Measurements from ENCODE around the gene ZC3HAV1L.

The ZC3HAV1L gene

DNA sequence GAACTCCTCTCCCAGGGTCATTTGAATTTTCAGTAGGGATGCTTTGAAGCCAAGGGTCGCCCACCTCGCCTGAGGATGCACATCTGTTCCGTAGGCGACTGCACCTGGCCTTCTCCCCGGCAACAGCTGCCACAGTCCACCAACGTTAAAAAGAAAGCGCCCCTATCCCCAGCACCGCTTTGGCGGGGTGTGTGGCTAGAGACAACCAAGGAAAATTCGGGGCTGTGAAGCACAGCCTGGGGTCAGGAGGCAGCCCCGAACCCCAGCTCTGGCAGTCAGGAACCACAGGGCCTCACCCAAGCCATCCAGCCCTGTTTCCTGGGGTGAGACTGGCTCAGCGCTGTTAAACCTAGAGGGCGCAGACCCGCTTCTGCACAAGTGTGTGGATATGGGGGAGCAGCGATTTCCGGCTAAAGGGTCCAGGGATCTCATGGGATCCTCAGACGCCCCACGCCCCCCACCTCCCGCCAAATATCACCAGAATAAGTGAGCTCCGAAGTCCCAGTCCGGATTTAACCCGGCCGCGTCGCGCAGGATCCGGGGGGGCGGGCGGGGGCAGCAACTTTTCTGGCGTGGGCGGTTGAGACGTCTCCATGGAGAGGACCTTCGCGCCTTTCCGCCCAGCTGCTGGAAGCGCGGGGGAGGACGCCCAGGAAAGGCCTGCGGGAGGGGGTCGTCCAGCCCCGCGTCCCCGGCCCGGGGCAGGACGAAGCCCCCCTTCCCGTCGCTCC lies 822 bp downstream of the ZC3HAV1L start:
- Histone ChIP-seq H2BK12ac (ENCODE audit: low read length) (no peak overlapping the region), H3K27me3 (ENCODE audit: control insufficient read depth in 3 of 3, insufficient read depth in 3 of 3, low read depth in 1 of 3, low read length in 3 of 3) (peaks cover 0 to 43% (median 0%) of the 10 kb centered on the region in 3 experiments), H2AK5ac (ENCODE audit: low read depth, low read length) (peak overlapping the region; percentile 77), H2BK5ac (ENCODE audit: low read length) (peak overlapping the region; percentile 88), H2AFZ (ENCODE audit: low read length) (peak overlapping the region; percentile 85), H3K23ac (ENCODE audit: low read depth, low read length, poor library complexity) (peak overlapping the region; percentile 99), H4K8ac (ENCODE audit: low read depth, low read length) (peak overlapping the region; percentile 100), H3K36me3 (replicated peaks in 1 of 2; ENCODE audit: control insufficient read depth in 2 of 2, insufficient read depth in 2 of 2, low read length in 2 of 2) (peaks cover 0 to 4% of the 10 kb centered on the region in 2 donors), H3K9me3 (replicated peaks in 1 of 2; ENCODE audit: control insufficient read depth in 2 of 2, insufficient read depth in 1 of 2, low read depth in 1 of 2, low read length in 2 of 2) (peaks cover 0 to 12% of the 10 kb centered on the region in 2 donors), H3K27ac (replicated peaks; ENCODE audit: low read length) (no peak overlapping the region), H4K91ac (ENCODE audit: low read depth, low read length, poor library complexity) (peak overlapping the region; percentile 82), H3K4ac (ENCODE audit: low read length) (peak overlapping the region; percentile 68), H3K79me1 (ENCODE audit: low read depth, low read length) (peaks cover 7% of the 10 kb centered on the region), H3K9ac (ENCODE audit: low read depth, low read length, poor library complexity) (peak overlapping the region; percentile 98), H3K4me2 (ENCODE audit: insufficient read depth, low read length, poor library complexity, severe bottlenecking) (peak overlapping the region; percentile 90), H3K4me3 (ENCODE audit: low read length in 2 of 2) (peak overlapping the region in 1 of 2 donors; percentile 88), H2BK15ac (ENCODE audit: low read length) (peak overlapping the region; percentile 93), H3K4me1 (ENCODE audit: control insufficient read depth in 2 of 2, insufficient read depth in 1 of 2, low read depth in 1 of 2, low read length in 2 of 2) (no peaks in the 10 kb centered on the region), H2BK120ac (ENCODE audit: low read depth, low read length) (no peak overlapping the region), H3K14ac (ENCODE audit: low read length) (peak overlapping the region; percentile 98), H3K18ac (ENCODE audit: low read length) (peak overlapping the region; percentile 99)
- no peak for DNase-seq (ENCODE audit: low spot score)
- WGBS, 2 donors (ENCODE audit: extremely low coverage in 2 of 2, insufficient read length in 2 of 2, insufficient replicate concordance in 1 of 2), result no CpG with 5 or more reads among the region's 47 CpGs

DNA sequence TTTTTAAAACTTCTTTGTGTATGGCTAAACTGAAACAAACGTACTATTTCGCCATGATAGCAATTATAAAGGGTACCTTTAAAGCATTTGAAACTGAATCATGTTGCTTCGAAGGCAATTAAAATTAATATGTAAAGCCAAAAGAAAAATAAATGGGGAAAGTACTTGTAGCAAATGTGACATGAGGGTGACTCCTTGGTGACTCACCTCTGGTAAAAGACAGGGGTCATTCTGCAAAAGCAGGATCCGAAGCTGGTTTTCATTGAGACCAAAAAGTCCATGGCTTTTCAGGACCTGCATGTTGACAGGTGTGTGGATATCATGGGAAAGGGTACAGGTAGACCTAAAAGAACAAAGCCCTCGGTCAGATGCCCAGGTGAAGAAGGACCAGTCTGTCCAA lies 1.5 kb downstream of the ZC3HAV1L start:
- Histone ChIP-seq H3K27me3 (ENCODE audit: control insufficient read depth in 3 of 3, insufficient read depth in 3 of 3, low read depth in 1 of 3, low read length in 3 of 3) (peaks cover 0 to 43% (median 0%) of the 10 kb centered on the region in 3 experiments), H2AK5ac (ENCODE audit: low read depth, low read length) (no peak overlapping the region), H3K36me3 (replicated peaks in 1 of 2; ENCODE audit: control insufficient read depth in 2 of 2, insufficient read depth in 2 of 2, low read length in 2 of 2) (peaks cover 0 to 4% of the 10 kb centered on the region in 2 donors), H4K8ac (ENCODE audit: low read depth, low read length) (no peak overlapping the region), H3K27ac (replicated peaks; ENCODE audit: low read length) (no peak overlapping the region), H3K23ac (ENCODE audit: low read depth, low read length, poor library complexity) (no peak overlapping the region), H3K4me2 (ENCODE audit: insufficient read depth, low read length, poor library complexity, severe bottlenecking) (no peak overlapping the region), H2BK12ac (ENCODE audit: low read length) (no peak overlapping the region), H3K14ac (ENCODE audit: low read length) (no peak overlapping the region), H2BK5ac (ENCODE audit: low read length) (no peak overlapping the region), H3K4me1 (ENCODE audit: control insufficient read depth in 2 of 2, insufficient read depth in 1 of 2, low read depth in 1 of 2, low read length in 2 of 2) (no peaks in the 10 kb centered on the region), H3K4ac (ENCODE audit: low read length) (no peak overlapping the region), H3K79me1 (ENCODE audit: low read depth, low read length) (peaks cover 7% of the 10 kb centered on the region), H2BK120ac (ENCODE audit: low read depth, low read length) (no peak overlapping the region), H3K4me3 (ENCODE audit: low read length in 2 of 2) (no peak overlapping the region), H3K9ac (ENCODE audit: low read depth, low read length, poor library complexity) (no peak overlapping the region), H4K91ac (ENCODE audit: low read depth, low read length, poor library complexity) (no peak overlapping the region), H2AFZ (ENCODE audit: low read length) (no peak overlapping the region), H3K9me3 (replicated peaks in 1 of 2; ENCODE audit: control insufficient read depth in 2 of 2, insufficient read depth in 1 of 2, low read depth in 1 of 2, low read length in 2 of 2) (peaks cover 0 to 12% of the 10 kb centered on the region in 2 donors), H3K18ac (ENCODE audit: low read length) (no peak overlapping the region), H2BK15ac (ENCODE audit: low read length) (no peak overlapping the region)
- DNase-seq (ENCODE audit: low spot score), result no peak
- no CpG with 5 or more reads among the region's 5 CpGs for WGBS, 2 donors (ENCODE audit: extremely low coverage in 2 of 2, insufficient read length in 2 of 2, insufficient replicate concordance in 1 of 2)

DNA sequence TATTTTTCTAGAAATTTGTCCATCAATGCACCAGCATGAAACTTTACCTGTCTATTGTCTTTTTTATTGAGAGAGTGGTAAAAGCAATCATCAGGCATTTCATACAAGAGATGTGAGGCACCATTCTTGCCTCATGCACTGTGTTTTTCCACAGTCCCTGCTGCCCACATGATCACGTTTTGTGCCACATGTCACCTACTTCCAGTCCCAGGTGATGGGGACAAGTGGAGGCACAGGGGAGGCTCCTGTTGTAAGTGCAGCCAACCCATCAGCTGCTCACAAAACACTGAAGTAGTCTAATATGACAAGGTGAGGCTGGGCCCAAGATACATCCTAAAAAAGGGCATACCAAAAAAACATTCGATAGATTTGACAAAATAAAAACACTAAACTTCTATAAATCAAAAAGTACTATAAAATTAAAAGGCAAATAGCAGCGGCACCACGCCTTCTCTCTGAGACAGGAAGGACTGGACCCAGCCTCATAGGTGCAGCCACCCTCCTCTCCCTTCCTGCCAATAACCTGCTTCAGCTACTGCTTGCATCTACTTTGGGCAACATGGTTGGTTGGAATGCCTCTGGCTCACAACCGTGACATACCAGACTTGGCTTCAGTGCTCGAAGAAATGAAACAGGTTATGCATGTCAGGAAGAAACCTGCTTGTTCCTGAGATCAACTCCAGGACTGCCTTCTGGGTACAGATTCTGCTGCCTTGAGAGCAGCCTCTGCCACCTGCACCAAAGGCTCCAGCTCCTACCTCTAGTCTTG lies 2.3 kb downstream of the ZC3HAV1L start:
- H3K4ac ChIP-seq (ENCODE audit: low read length), result no peak overlapping the region

DNA sequence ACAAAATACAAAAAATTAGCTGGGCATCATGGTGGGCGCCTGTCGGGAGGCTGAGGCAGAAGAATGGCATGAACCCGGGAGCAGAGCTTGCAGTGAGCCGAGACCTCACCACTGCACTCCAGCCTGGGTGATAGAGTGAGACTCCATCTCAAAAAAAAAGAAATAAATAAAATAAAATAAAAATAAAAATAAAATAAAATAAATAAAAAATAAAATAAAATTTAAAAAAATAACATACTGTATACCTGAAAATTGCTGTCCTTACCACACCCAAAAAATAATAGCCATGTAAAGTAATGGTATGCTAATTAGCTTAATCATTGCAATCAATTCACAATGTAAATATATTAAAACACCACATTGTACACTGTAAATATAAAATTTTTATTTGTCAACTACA lies 3.4 kb downstream of the ZC3HAV1L start:
- Histone ChIP-seq H2BK120ac (ENCODE audit: low read depth, low read length) (no peak overlapping the region), H2AFZ (ENCODE audit: low read length) (no peak overlapping the region), H3K27me3 (ENCODE audit: control insufficient read depth in 3 of 3, insufficient read depth in 3 of 3, low read depth in 1 of 3, low read length in 3 of 3) (peaks cover 0 to 38% (median 0%) of the 10 kb centered on the region in 3 experiments), H3K27ac (replicated peaks; ENCODE audit: low read length) (no peak overlapping the region), H4K91ac (ENCODE audit: low read depth, low read length, poor library complexity) (no peak overlapping the region), H3K18ac (ENCODE audit: low read length) (no peak overlapping the region), H2AK5ac (ENCODE audit: low read depth, low read length) (no peak overlapping the region), H3K4me1 (ENCODE audit: control insufficient read depth in 2 of 2, insufficient read depth in 1 of 2, low read depth in 1 of 2, low read length in 2 of 2) (no peaks in the 10 kb centered on the region), H3K4me2 (ENCODE audit: insufficient read depth, low read length, poor library complexity, severe bottlenecking) (no peak overlapping the region), H3K4ac (ENCODE audit: low read length) (no peak overlapping the region), H3K79me1 (ENCODE audit: low read depth, low read length) (peaks cover 7% of the 10 kb centered on the region), H3K9ac (ENCODE audit: low read depth, low read length, poor library complexity) (no peak overlapping the region), H3K23ac (ENCODE audit: low read depth, low read length, poor library complexity) (no peak overlapping the region), H3K9me3 (replicated peaks in 1 of 2; ENCODE audit: control insufficient read depth in 2 of 2, insufficient read depth in 1 of 2, low read depth in 1 of 2, low read length in 2 of 2) (peaks cover 0 to 12% of the 10 kb centered on the region in 2 donors), H4K8ac (ENCODE audit: low read depth, low read length) (no peak overlapping the region), H2BK15ac (ENCODE audit: low read length) (no peak overlapping the region), H3K14ac (ENCODE audit: low read length) (no peak overlapping the region), H3K36me3 (replicated peaks in 1 of 2; ENCODE audit: control insufficient read depth in 2 of 2, insufficient read depth in 2 of 2, low read length in 2 of 2) (peaks cover 0 to 7% of the 10 kb centered on the region in 2 donors), H3K4me3 (ENCODE audit: low read length in 2 of 2) (no peak overlapping the region), H2BK12ac (ENCODE audit: low read length) (no peak overlapping the region), H2BK5ac (ENCODE audit: low read length) (no peak overlapping the region)
- no peak for DNase-seq (ENCODE audit: low spot score)
- no CpG with 5 or more reads among the region's 4 CpGs for WGBS, 2 donors (ENCODE audit: extremely low coverage in 2 of 2, insufficient read length in 2 of 2, insufficient replicate concordance in 1 of 2)

More for the DNA sequence above, 2.3 kb downstream of the ZC3HAV1L start:
- no peak overlapping the region for H4K8ac ChIP-seq (ENCODE audit: low read depth, low read length)
- H3K27ac ChIP-seq (replicated peaks; ENCODE audit: low read length), result no peak overlapping the region
- no CpG with 5 or more reads among the region's 6 CpGs for WGBS, 2 donors (ENCODE audit: extremely low coverage in 2 of 2, insufficient read length in 2 of 2, insufficient replicate concordance in 1 of 2)
- H3K4me1 ChIP-seq (ENCODE audit: control insufficient read depth in 2 of 2, insufficient read depth in 1 of 2, low read depth in 1 of 2, low read length in 2 of 2), result no peaks in the 10 kb centered on the region
- peaks cover 7% of the 10 kb centered on the region for H3K79me1 ChIP-seq (ENCODE audit: low read depth, low read length)
- no peak overlapping the region for H2AK5ac ChIP-seq (ENCODE audit: low read depth, low read length)
- H2AFZ ChIP-seq (ENCODE audit: low read length), result no peak overlapping the region
- H3K9me3 ChIP-seq (replicated peaks in 1 of 2; ENCODE audit: control insufficient read depth in 2 of 2, insufficient read depth in 1 of 2, low read depth in 1 of 2, low read length in 2 of 2), result peaks cover 0 to 12% of the 10 kb centered on the region in 2 donors
- H3K4me2 ChIP-seq (ENCODE audit: insufficient read depth, low read length, poor library complexity, severe bottlenecking), result no peak overlapping the region
- H2BK5ac ChIP-seq (ENCODE audit: low read length), result no peak overlapping the region
- no peak overlapping the region for H2BK120ac ChIP-seq (ENCODE audit: low read depth, low read length)
- H2BK12ac ChIP-seq (ENCODE audit: low read length), result no peak overlapping the region
- H3K36me3 ChIP-seq (replicated peaks in 1 of 2; ENCODE audit: control insufficient read depth in 2 of 2, insufficient read depth in 2 of 2, low read length in 2 of 2), result peaks cover 0 to 5% of the 10 kb centered on the region in 2 donors
- H3K18ac ChIP-seq (ENCODE audit: low read length), result no peak overlapping the region
- no peak overlapping the region for H3K9ac ChIP-seq (ENCODE audit: low read depth, low read length, poor library complexity)
- no peak for DNase-seq (ENCODE audit: low spot score)
- no peak overlapping the region for H2BK15ac ChIP-seq (ENCODE audit: low read length)
- no peak overlapping the region for H3K4me3 ChIP-seq (ENCODE audit: low read length in 2 of 2)
- H4K91ac ChIP-seq (ENCODE audit: low read depth, low read length, poor library complexity), result no peak overlapping the region
- H3K23ac ChIP-seq (ENCODE audit: low read depth, low read length, poor library complexity), result no peak overlapping the region
- H3K27me3 ChIP-seq (ENCODE audit: control insufficient read depth in 3 of 3, insufficient read depth in 3 of 3, low read depth in 1 of 3, low read length in 3 of 3), result peaks cover 0 to 43% (median 0%) of the 10 kb centered on the region in 3 experiments
- no peak overlapping the region for H3K14ac ChIP-seq (ENCODE audit: low read length)
